K562 (cell line): ENCODE data around the gene MCM9. TPM values are rescaled to one million over a fixed set of nuclear protein-coding genes. Genes with fewer than 3 reads are reported as not detected.

ENCODE experiments used
- ATAC-seq: fragments of 200-7000 bp; cut with Tn5 transposase; 3 replicates; pipeline ENCODE4 v1.9.1; 2020; ENCODE audit warnings: moderate library complexity
- BruUV-seq: library from RNA; stranded (reverse); fragments of 400-500 nt; replicated peaks from 2 replicates; lab custom pipeline; 2021; lab: Mats Ljungman, UMichigan
- CTCF ChIA-PET: fragments of 300-600 bp; formaldehyde crosslinking; extraction: SDS; loops from one replicate; lab custom pipeline; 2021; ENCODE audit warnings: low intra/inter-chr PET ratio; lab: Yijun Ruan, JAX
- POLR2A ChIA-PET: fragments of 300-600, 350-650 bp; sonication (Branson Sonifier 250); formaldehyde crosslinking; extraction: SDS; loops from one replicate; lab custom pipeline; 2021; ENCODE audit warnings: antibody characterized with exemption, inconsistent platforms; lab: Yijun Ruan, JAX
- DNase-seq, 4 experiments: peaks; one replicate each; pipeline versions ENCODE4 v3.0.0 to v3.0.0-alpha.2; 2011 to 2018; ENCODE audit warnings: low spot score in 3 of 4, mixed read lengths in 3 of 4; ENCODE audit errors: extremely low read depth in 1 of 4
- FAIRE-seq: peaks from 2 replicates; lab custom pipeline; 2011; peaks lifted over from hg19 to GRCh38; lab: Jason Lieb, UNC
- H2AFZ ChIP-seq: 2 replicates; pipeline ENCODE4 v1.6.0; 2011; ENCODE audit warnings: low read depth, low read length, control low read depth, inconsistent platforms
- H3K27ac ChIP-seq: fragments of 200-600 bp; 3 replicates; pipeline ENCODE4 v1.8.0; 2011; ENCODE audit warnings: low read depth, mild to moderate bottlenecking, control low read depth, inconsistent platforms, low read length, moderate library complexity, mixed read lengths; ENCODE audit errors: extremely low read depth
- H3K27me3 ChIP-seq, 2 experiments: fragments of 300-600 bp in 1 of 2; 2 replicates in 1 of 2; 3 replicates in 1 of 2; pipeline versions ENCODE4 v1.6.0 to v1.8.0; 2011; ENCODE audit warnings: inconsistent platforms in 2 of 2, low read length in 2 of 2, mild to moderate bottlenecking in 1 of 2, mixed read lengths in 1 of 2, moderate library complexity in 1 of 2; ENCODE audit not compliant: control insufficient read depth in 2 of 2, insufficient read depth in 2 of 2
- H3K36me3 ChIP-seq: fragments of 300-600 bp; 3 replicates; pipeline ENCODE4 v1.8.0; 2011; ENCODE audit warnings: mild to moderate bottlenecking, low read length, inconsistent platforms; ENCODE audit not compliant: control insufficient read depth, insufficient read depth
- H3K4me1 ChIP-seq, 2 experiments: fragments of 200-600 bp in 1 of 2; replicated peaks in 1 of 2; 2 replicates in 1 of 2; 3 replicates in 1 of 2; pipeline versions ENCODE4 v1.5.1 to v1.8.0; 2011; ENCODE audit warnings: inconsistent platforms in 2 of 2, low read length in 2 of 2, mild to moderate bottlenecking in 1 of 2, mixed read lengths in 1 of 2, moderate library complexity in 1 of 2; ENCODE audit not compliant: control insufficient read depth in 2 of 2, insufficient read depth in 2 of 2
- H3K4me2 ChIP-seq: 2 replicates; pipeline ENCODE4 v1.6.1; 2011; ENCODE audit warnings: low read length, control low read depth, inconsistent platforms, mixed read lengths; ENCODE audit not compliant: insufficient read depth
- H3K4me3 ChIP-seq: fragments of 200-600 bp; sonication (generic), shearing (Covaris generic); 2 replicates; pipeline ENCODE4 v1.5.1; 2016; ENCODE audit warnings: control low read depth, inconsistent platforms
- H3K79me2 ChIP-seq: fragments of 200-600 bp; 3 replicates; pipeline ENCODE4 v1.8.0; 2011; ENCODE audit warnings: low read length, inconsistent platforms; ENCODE audit not compliant: control insufficient read depth, insufficient read depth
- H3K9ac ChIP-seq, 2 experiments: 2 replicates each; pipeline versions ENCODE4 v1.6.0 to v1.6.1; 2011; ENCODE audit warnings: low read depth in 2 of 2, low read length in 2 of 2, control low read depth in 1 of 2, inconsistent platforms in 1 of 2, mild to moderate bottlenecking in 1 of 2, mixed read lengths in 1 of 2; ENCODE audit not compliant: insufficient read depth in 1 of 2
- H3K9me1 ChIP-seq: one replicate; pipeline ENCODE4 v1.6.0; 2011; ENCODE audit warnings: inconsistent platforms, mild to moderate bottlenecking, low read length, moderate library complexity; ENCODE audit not compliant: control insufficient read depth, insufficient read depth
- H3K9me3 ChIP-seq: replicated peaks from 2 replicates; pipeline ENCODE4 v1.5.1; 2011; ENCODE audit warnings: low read depth, low read length, inconsistent platforms; ENCODE audit not compliant: control insufficient read depth, insufficient read depth
- H4K20me1 ChIP-seq: replicated peaks from 2 replicates; pipeline ENCODE4 v1.6.1; 2011; ENCODE audit warnings: low read length, inconsistent platforms, mixed read lengths; ENCODE audit not compliant: control insufficient read depth, insufficient read depth
- ILK ChIP-seq: fragments of 450-650 bp; IDR thresholded peaks from 2 replicates; pipeline ENCODE4 v1.6.1; 2016; ENCODE audit warnings: missing genetic modification characterization, low read depth, mild to moderate bottlenecking, missing compliant biosample characterization, moderate library complexity, borderline replicate concordance
- MEIS2 ChIP-seq: fragments of 450-650 bp; IDR thresholded peaks from 2 replicates; pipeline ENCODE4 v1.6.1; 2014; ENCODE audit warnings: mild to moderate bottlenecking; ENCODE audit not compliant: partially characterized antibody
- MTA2 ChIP-seq: fragments of 450-650 bp; IDR thresholded peaks from 2 replicates; pipeline ENCODE4 v1.6.1; 2016; ENCODE audit warnings: low read depth
- NCOR1 ChIP-seq: fragments of 450-650 bp; IDR thresholded peaks from 2 replicates; pipeline ENCODE4 v1.6.1; 2016; ENCODE audit warnings: mild to moderate bottlenecking, moderate library complexity
- RBM14 ChIP-seq: fragments of 200-400 bp; formaldehyde crosslinking; IDR thresholded peaks from 2 replicates; pipeline ENCODE4 v1.6.1; 2018; ENCODE audit warnings: low read depth, mild to moderate bottlenecking, low read length, moderate library complexity, borderline replicate concordance; ENCODE audit not compliant: insufficient read depth
- RBM34 ChIP-seq: fragments of 200-400 bp; formaldehyde crosslinking; IDR thresholded peaks from 2 replicates; pipeline ENCODE4 v1.6.1; 2018; ENCODE audit warnings: low read length, borderline replicate concordance; ENCODE audit not compliant: insufficient read depth
- TCF3 ChIP-seq: sonication (generic); formaldehyde crosslinking; IDR thresholded peaks from 2 replicates; pipeline ENCODE4 v1.4.0; 2020; ENCODE audit warnings: mild to moderate bottlenecking, missing genetic modification reagents
- ZKSCAN1 ChIP-seq: fragments of 150-350 bp; IDR thresholded peaks from 2 replicates; pipeline ENCODE4 v1.6.1; 2016; ENCODE audit warnings: low read depth, low read length
- ZNF778 ChIP-seq: fragments of 450-650 bp; formaldehyde crosslinking; IDR thresholded peaks from 2 replicates; pipeline ENCODE4 v1.4.0; 2020; ENCODE audit warnings: mild to moderate bottlenecking, moderate library complexity
- WGBS: fragments of 100-300 bp; shearing (Covaris generic); methylation state at CpG from one replicate; pipeline ENCODE4 v1.1.6; 2016; ENCODE audit warnings: low coverage, mixed read lengths; ENCODE audit not compliant: insufficient coverage; ENCODE audit errors: missing lambda C conversion rate; 5-methylcytosine and 5-hydroxymethylcytosine counted together
- in situ Hi-C: fragments of 300-500 bp; cut with MboI; formaldehyde crosslinking; loops from 4 replicates; pipeline ENCODE4 v1.15.0; 2018; ENCODE audit warnings: inconsistent platforms, mixed read lengths
- intact Hi-C: fragments of 100-400 bp; cut with micrococcal nuclease; formaldehyde crosslinking; loops from 2 replicates; pipeline ENCODE4 v1.14.2; 2022
- polyA plus RNA-seq, 8 experiments: library from polyadenylated mRNA; depleted of rRNA in 4 of 8; stranded (reverse) in 5 of 8; unstranded in 3 of 8; fragments of >200 nt; fragmentation: Nextera tagmentation in 2 of 8; fragmentation: Illumina TruSeq in 1 of 8; extraction: Ambion mirVana in 2 of 8; extraction: Trizol in 1 of 8; gene quantifications; 2 replicates each; pipeline versions ENCODE4 v1.2.1 to v1.2.3, GENCODE V29; 2011 to 2014; ENCODE audit warnings: inconsistent platforms in 1 of 8, missing spikeins in 1 of 8
- total RNA-seq, 7 experiments: library from RNA; depleted of rRNA in 6 of 7; stranded (reverse); fragments of >200 nt in 6 of 7; fragmentation: Illumina TruSeq in 2 of 7; extraction: Trizol in 2 of 7; gene quantifications; 2 replicates each; pipeline versions ENCODE4 v1.2.1 to v1.2.3, GENCODE V29; 2011 to 2021; ENCODE audit warnings: low replicate concordance in 1 of 7
- TF ChIP-seq, protein P1 (sequence below): sonication (generic); formaldehyde crosslinking; IDR thresholded peaks from 2 replicates; pipeline ENCODE4 v1.5.0; 2020; ENCODE audit warnings: missing genetic modification reagents

The MCM9 gene
- total and polyA plus RNA-seq, 9 of the 15 experiments (the other 6 are each of a cell fraction or from before 2014, with no cell fraction given), result 4.8 to 16.7 (median 11.6) TPM

DNA sequence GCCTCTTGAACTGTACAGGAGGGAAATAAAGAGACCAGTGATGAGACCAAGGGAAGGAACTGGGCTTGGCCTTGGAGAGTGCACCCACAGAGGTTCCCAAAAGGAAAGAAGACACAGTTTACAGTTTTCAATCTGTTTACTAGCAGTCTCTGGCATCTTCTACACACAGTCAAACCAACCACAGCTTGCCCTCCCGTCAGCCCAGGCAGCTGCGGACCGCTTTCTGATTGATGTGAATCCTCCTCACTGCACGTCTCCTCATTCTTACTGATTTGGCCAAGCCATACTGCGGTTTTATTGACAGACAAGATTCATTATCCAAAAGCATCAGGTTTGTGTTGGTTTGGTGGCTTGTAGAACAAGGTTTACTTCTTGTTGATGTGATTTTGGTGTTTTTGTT lies 145.5 kb downstream of the MCM9 start:
- ATAC-seq (no peak; the same call in 2 of the 3 replicates), DNase-seq (no peak), FAIRE-seq (no peak)
- Histone ChIP-seq H4K20me1 (no peaks in the 10 kb centered on the region), H3K9ac (no peak overlapping the region), H3K36me3 (no peaks in the 10 kb centered on the region), H3K27me3 (no peaks in the 10 kb centered on the region), H3K9me1 (no peaks in the 10 kb centered on the region), H3K9me3 (no peaks in the 10 kb centered on the region), H3K4me3 (no peak overlapping the region), H2AFZ (no peak overlapping the region), H3K4me1 (peaks cover 0 to 4% of the 10 kb centered on the region in 2 experiments; a peak in 1 of 5 replicates), H3K79me2 (no peaks in the 10 kb centered on the region), H3K27ac (no peak overlapping the region), H3K4me2 (no peak overlapping the region)
- TF ChIP-seq MEIS2 (no peak), NCOR1 (no peak), ILK (tag) (no peak), ZNF778 (CRISPR knock-in tag) (no peak), TCF3 (CRISPR knock-in tag) (no peak), ZKSCAN1 (no peak), RBM14 (no peak), MTA2 (no peak), RBM34 (no peak)
- TF ChIP-seq, protein P1, sequence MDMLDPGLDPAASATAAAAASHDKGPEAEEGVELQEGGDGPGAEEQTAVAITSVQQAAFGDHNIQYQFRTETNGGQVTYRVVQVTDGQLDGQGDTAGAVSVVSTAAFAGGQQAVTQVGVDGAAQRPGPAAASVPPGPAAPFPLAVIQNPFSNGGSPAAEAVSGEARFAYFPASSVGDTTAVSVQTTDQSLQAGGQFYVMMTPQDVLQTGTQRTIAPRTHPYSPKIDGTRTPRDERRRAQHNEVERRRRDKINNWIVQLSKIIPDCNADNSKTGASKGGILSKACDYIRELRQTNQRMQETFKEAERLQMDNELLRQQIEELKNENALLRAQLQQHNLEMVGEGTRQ (CRISPR knock-in tag), result no peak
- intact Hi-C loops, result no loop called here
- ChIA-PET CTCF (no interaction called here), POLR2A (no interaction called here)
- in situ Hi-C loops, result no loop called here
- no TSS peak for BruUV-seq
- 46% methylated on average over 5 of the region's 5 CpGs for WGBS
